Globus pallidus (tissue), 1 donor: ENCODE results near the gene TPSD1.
"Not testable (repeated sequence)": the region's sequence is repeated elsewhere in the genome, so short reads cannot be mapped to it uniquely, and the experiment has no call there.

Source experiments
- DNase-seq: peaks from one replicate; pipeline ENCODE4 v3.0.0-alpha.2; 2015; ENCODE audit warnings: low spot score

The TPSD1 gene

GRCh38 chr16:1262846-1263221, 7.0 kb downstream of the TPSD1 start:
- no peak for DNase-seq

DNA sequence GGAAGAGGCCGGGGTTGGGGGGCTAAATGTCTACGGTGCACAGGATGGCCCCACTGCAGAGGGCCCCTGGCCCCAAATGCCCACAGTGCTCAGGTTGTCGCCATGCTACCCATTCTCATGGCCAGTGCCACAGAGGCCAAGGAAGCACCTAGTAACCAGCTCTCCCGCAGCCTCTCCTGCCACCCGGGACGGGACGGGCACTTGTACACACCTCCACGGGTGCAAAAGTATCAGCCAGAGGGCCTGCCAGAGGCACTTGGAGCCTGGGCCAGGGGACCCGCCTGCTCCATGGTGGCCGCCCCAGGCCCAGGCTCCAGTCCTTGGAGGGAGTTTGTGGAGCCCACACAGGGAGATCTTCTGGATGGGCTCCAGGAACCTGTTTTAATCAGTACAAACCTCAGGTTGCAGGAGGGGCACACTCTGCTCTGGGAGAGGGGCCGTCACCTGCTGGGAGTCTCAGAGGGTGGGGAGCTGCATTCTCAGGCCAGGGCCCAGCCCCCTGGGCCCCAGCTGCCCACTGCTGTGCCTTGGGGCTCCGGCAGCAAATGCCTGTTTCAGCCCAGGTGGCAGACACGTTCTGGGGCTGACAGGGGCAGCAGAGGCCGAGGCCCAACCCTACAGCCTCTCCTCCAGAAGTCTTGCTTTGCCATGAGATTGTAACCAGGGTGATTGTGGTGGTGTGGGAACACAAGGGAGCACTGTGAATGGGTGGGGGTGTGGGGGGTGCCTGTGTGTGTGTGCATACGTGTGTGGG, 7.9 kb downstream of the TPSD1 start:
- DNase-seq, result no peak

GRCh38 chr16:1264345-1265089, 8.6 kb downstream of the TPSD1 start:
- DNase-seq, result no peak

DNA sequence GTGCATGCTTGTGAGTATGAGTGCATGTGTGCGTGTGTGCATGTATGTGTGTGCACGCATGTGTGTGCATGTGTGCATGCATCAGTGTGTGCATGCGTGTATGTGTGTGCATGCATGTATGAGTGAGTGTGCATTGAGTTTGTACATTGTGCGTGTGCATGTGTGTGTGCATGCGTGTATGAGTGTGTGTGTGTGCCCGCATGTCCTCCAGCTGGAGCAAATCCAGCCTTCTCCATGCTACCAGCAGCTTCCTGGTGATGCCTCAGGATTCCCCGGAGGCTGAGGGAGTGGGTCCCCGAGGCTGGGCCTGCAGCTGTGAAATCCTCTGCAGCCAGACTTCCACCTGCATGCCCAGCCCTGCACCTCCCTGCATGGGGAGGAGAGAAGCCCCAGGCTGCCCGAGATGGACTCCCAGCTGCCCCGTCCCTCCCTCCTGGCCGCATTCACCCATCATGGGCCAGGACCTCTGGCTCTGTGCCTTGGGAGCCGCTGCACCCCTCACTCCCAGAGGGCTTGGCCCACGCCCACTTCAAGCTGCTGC, 9.3 kb downstream of the TPSD1 start:
- DNase-seq, result no peak

GRCh38 chr16:1265826-1266225, 10.0 kb downstream of the TPSD1 start:
- no peak for DNase-seq

DNA sequence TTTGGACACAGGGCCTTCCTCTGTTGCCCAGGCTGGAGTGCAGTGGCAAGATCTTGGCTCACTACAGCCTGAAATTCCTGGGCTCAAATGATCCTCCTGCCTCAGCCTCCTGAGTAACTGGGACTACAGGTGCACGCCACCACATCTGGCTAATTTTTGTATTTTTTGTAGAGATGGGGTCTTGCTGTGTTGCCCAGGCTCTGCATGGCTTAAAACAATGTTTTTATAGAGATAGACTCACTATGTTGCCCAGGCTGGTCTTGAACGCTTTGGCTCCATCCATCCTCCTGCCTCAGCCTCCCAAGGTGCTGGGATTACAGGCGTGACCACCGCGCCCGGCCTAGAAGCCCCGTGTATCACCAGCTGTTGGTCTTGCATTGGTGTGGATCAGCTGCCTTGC, 13.5 kb downstream of the TPSD1 start:
- not testable (repeated sequence) for DNase-seq

GRCh38 chr16:1271380-1271723, 15.5 kb downstream of the TPSD1 start:
- no peak for DNase-seq

DNA sequence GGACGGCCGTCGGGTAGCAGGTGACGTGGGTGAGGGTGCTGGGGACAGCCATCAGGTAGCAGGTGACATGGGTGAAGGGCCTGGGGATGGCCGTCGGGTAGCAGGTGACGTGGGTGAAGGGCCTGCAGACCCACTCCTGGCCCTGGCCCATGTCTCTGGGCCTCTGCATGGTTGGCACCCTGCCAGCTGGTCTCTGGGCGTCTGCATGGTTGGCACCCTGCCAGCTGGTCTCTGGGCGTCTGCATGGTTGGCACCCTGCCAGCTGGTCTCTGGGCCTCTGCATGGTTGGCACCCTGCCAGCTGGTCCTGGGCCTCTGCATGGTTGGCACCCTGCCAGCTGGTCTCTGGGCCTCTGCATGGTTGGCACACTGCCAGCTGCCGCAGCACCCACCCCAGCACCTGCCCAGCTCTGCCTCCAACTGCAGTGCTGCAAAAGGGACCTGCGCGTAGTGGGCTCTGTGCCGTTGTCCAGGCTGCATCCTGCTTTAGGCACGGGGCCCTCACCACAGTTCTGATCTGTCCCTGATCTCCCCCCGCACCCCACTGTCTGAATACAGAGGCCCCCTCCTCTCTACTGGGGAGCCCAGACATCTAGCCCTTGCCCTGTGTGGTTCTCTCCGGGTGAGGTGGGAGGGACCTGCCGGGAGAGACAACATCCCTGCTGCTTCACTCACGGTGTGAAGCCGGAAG, 16.0 kb downstream of the TPSD1 start:
- DNase-seq, result peak; percentile 2

GRCh38 chr16:1272453-1273198, 16.8 kb downstream of the TPSD1 start:
- no peak for DNase-seq

DNA sequence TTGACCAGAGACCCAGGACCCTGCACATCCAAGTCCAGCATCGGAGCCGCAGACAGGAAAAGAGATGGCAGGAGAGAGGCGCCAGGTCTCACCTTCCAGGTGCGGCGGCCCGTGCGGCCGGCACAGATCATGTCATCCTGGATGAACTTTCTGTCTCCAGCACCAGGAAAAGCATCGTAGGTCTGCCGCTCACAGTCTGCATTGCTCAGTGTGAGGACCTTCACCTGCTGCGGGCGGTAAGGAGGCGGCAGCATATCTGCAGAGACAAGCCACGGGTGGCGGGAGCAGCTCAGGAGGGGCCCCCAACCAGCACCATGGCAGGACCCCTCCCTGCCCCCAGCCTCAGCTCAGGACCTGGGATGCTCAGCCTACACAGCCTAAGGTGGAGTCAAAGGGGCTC, 17.9 kb downstream of the TPSD1 start:
- no peak for DNase-seq

DNA sequence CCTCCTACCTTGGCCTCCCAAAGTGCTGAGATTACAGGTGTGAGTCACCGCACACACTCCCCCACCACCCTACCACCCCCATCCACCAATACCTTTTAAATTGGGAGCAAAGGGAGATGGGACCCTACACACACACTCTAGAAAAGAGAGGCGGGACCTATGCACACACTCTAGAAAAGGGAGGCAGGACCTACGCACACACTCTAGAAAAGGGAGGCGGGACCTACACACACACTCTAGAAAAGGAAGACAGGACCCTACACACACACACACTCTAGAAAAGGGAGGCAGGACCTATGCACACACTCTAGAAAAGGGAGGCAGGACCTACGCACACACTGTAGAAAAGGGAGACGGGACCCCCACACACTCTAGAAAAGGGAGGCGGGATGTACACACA, 18.9 kb downstream of the TPSD1 start:
- DNase-seq, result no peak

DNA sequence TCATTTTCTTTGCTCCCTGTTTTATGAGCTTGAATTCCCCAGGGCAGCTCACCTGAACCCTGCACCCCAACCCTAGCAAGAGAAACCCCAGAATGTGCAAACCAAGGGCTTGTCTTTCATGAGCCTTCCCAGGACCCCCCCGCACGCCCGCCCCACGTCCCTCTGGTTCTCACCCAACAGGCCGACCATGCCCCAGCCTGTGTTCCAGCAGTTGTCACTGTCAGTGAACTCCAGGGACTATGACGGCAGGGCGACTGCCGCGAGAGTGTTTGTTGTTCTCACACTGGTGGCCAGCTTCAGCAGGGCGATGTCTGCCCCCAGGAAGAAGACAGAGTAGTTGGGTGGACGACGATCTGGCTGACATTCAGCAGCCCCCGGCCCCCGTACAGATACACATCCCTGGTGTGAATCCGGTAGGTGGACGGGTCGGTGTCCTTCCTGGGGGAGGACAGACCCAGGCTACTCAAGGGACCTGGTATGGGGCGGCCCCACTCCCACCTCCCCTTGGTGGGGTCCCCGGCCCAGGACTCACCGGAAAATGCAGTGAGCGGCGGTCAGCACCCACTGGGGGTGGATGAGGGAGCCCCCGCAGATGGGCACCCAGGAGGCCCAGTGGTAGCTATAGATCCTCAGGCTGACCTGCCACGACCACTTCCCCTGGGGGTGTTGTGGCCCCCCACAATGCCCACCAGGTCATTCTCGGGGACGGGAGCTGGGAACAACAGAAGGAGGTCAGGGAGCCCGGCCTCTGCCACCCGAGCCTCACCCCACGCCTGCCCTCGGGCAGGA, 20.1 kb downstream of the TPSD1 start:
- no peak for DNase-seq

DNA sequence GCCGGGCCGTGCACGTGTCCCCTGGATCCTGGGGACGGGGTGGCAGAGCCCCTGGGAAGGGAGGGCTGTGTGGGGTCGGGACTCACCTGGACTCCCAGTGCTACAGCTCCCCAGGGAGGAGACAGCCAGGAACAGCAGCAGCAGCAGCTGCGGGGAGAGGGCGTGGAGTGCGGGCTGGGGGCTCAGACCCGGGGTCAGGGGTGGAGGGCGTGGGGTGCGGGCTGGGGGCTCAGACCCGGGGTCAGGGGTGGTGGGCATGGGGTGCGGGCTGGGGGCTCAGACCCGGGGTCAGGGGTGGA, 20.7 kb downstream of the TPSD1 start:
- DNase-seq, result no peak

GRCh38 chr16:1277151-1277598, 21.3 kb downstream of the TPSD1 start:
- DNase-seq, result no peak

GRCh38 chr16:1277617-1278282, 21.9 kb downstream of the TPSD1 start:
- no peak for DNase-seq

DNA sequence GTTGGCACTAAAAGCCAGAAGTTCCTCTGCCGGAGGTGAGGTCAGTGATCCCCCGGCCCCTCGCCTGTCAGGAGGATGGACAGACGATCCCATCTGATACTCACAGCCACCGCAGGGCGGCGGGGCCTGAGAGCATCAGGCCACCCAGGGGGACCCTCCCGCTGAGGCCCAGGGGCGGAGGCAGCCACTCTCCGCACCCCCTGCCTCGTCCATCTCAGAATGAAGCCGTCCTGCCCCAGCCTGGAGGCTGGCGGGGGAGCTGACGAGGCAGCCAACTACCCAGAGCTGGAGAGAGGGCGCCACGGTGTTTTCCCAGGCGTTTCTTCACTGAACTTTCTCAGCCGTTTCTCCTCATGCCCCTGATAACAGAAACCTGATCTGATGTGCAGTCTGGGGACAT, 22.6 kb downstream of the TPSD1 start:
- DNase-seq, result no peak

DNA sequence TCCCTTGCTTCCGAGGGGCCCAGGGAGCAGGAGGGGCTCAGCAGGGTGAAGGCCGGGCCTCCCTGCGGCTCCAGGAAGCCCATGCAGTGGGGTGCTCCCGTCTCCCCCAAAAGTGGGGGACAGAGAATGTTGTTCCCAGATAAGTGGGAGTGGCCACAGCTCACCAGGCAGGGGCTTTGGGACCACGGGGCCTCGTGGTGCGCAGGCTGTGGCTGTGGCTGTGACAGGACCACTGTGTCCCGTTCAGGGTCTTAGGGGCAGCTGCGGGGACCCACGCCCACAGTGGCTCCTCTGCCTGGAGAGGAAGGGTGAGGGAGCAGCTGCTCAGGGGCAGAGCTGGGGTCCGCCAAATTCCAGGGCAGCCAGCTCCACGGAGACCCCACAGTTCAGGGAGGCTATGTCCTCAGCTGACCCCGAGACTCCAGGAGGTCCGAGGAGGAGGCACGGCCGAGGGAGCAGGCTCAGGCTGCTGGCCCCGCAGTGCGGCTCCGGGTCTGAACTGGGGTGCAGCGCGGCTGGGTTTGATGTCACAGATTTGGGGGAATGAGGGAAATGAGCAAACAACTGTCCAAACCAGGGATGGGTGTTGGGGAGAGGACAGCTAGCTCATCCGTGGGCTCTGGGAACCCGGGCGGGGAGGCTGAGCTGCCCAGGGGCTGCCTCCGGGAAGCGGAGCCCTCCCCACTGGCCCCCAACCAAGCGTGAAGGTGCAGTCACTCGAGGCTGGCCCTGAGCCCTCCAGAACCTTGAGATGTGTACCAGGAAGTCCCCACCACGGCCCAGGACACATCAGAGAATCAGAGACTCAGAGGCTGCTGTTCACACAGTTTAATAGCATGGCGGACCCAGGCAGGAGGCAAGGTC, 23.4 kb downstream of the TPSD1 start:
- no peak for DNase-seq

DNA sequence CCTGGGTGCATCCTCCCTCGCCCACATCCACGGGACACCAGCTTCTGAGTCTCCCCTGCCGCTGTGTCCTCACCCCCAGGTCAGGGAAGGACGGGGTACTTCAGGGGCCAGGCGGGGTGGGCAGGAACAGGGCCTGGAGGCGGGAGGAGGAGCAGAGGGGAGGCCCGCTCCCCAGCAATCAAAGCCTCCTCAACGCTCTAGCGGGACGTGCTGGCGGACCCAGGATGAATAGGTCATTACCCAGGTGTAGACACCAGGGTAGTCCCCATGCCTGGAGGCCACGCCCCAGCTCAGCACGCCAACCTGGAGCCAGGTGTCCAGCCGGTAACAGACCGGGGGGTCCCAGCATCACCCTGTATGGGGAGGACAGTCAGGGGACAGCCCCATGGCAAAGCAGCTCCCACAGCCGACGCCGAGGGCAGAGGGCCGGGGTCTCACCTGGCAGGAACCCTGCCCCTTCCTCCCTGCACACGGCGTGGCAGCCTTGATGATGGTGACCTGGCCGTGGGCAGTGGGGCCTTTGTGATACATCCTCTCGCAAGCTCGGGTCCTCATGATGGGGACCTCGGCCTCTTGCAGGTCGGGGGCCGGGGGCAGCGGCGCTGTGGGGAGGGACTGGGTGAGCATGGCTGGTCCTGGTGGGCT, 24.2 kb downstream of the TPSD1 start:
- no peak for DNase-seq

DNA sequence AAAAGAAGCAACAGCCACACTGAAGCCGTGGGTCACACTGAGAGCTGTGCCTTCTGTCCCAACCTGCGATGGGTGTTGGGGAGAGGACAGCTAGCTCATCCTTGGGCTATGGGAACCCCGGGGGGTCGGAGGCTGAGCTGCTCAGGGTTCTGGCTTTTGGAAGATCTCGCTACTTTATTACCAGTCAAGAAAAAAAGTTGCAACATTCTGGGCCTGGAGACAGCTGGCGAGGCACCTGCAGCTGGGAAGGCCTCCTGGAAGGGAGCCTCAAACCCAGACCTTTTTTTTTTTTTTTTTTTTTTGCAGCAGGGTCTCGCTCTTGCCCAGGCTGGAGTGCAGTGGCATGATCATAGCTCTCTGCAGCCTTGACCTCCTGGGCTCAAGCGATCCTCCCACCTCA, 24.9 kb downstream of the TPSD1 start:
- DNase-seq, result no peak
